ENCODE results near the gene ANTXR2.

Gene ANTXR2

GRCh38 chr4:80092088-80092487, 19.1 kb upstream of the ANTXR2 start:
- no peaks in the 10 kb centered on the region for H3K36me3 ChIP-seq (ENCODE audit: insufficient read depth)

GRCh38 chr4:80091688-80092087, 18.7 kb upstream of the ANTXR2 start:
- Histone ChIP-seq H3K4me1 (ENCODE audit: low read depth, poor library complexity, severe bottlenecking) (no peaks in the 10 kb centered on the region), H3K9ac (no peak overlapping the region), H3K27ac (no peak overlapping the region), H3K79me2 (ENCODE audit: insufficient read depth, low read depth) (no peaks in the 10 kb centered on the region), H3K27me3 (ENCODE audit: insufficient read depth, low read depth) (no peaks in the 10 kb centered on the region), H3K4me3 (IDR thresholded peaks at IDR 0.05; ENCODE audit: insufficient read depth, low read depth, low read length) (no peak overlapping the region), H3K4me2 (no peak overlapping the region), H4K20me1 (ENCODE audit: insufficient read depth) (no peaks in the 10 kb centered on the region), H2AFZ (ENCODE audit: low read depth) (no peak overlapping the region), H3K36me3 (ENCODE audit: insufficient read depth) (no peaks in the 10 kb centered on the region)
- no peak for TF ChIP-seq CTCF (conservative IDR thresholded peaks at IDR 0.05; ENCODE audit: low read depth, low read length)

More at GRCh38 chr4:80092088-80092487, 19.1 kb upstream of the ANTXR2 start:
- Histone ChIP-seq H3K4me1 (ENCODE audit: low read depth, poor library complexity, severe bottlenecking) (no peaks in the 10 kb centered on the region), H3K27ac (no peak overlapping the region), H3K9ac (no peak overlapping the region), H3K27me3 (ENCODE audit: insufficient read depth, low read depth) (no peaks in the 10 kb centered on the region), H4K20me1 (ENCODE audit: insufficient read depth) (no peaks in the 10 kb centered on the region), H3K79me2 (ENCODE audit: insufficient read depth, low read depth) (no peaks in the 10 kb centered on the region), H2AFZ (ENCODE audit: low read depth) (no peak overlapping the region), H3K4me3 (IDR thresholded peaks at IDR 0.05; ENCODE audit: insufficient read depth, low read depth, low read length) (no peak overlapping the region), H3K4me2 (no peak overlapping the region)
- TF ChIP-seq CTCF (conservative IDR thresholded peaks at IDR 0.05; ENCODE audit: low read depth, low read length), result no peak

GRCh38 chr4:80091184-80091583, 18.2 kb upstream of the ANTXR2 start:
- Histone ChIP-seq H3K27ac (no peak overlapping the region), H3K4me1 (ENCODE audit: low read depth, poor library complexity, severe bottlenecking) (no peaks in the 10 kb centered on the region), H3K79me2 (ENCODE audit: insufficient read depth, low read depth) (no peaks in the 10 kb centered on the region), H3K27me3 (ENCODE audit: insufficient read depth, low read depth) (no peaks in the 10 kb centered on the region), H3K36me3 (ENCODE audit: insufficient read depth) (no peaks in the 10 kb centered on the region), H3K9ac (no peak overlapping the region), H3K4me3 (IDR thresholded peaks at IDR 0.05; ENCODE audit: insufficient read depth, low read depth, low read length) (no peak overlapping the region), H3K4me2 (no peak overlapping the region), H4K20me1 (ENCODE audit: insufficient read depth) (no peaks in the 10 kb centered on the region), H2AFZ (ENCODE audit: low read depth) (no peak overlapping the region)
- no peak for TF ChIP-seq CTCF (conservative IDR thresholded peaks at IDR 0.05; ENCODE audit: low read depth, low read length)

- Histone ChIP-seq H3K4me2 (no peak overlapping the region), H3K79me2 (ENCODE audit: insufficient read depth, low read depth) (no peaks in the 10 kb centered on the region), H3K27ac (no peak overlapping the region), H3K27me3 (ENCODE audit: insufficient read depth, low read depth) (no peaks in the 10 kb centered on the region), H3K4me1 (ENCODE audit: low read depth, poor library complexity, severe bottlenecking) (no peaks in the 10 kb centered on the region), H3K9ac (no peak overlapping the region), H3K4me3 (IDR thresholded peaks at IDR 0.05; ENCODE audit: insufficient read depth, low read depth, low read length) (no peak overlapping the region), H3K36me3 (ENCODE audit: insufficient read depth) (no peaks in the 10 kb centered on the region), H4K20me1 (ENCODE audit: insufficient read depth) (no peaks in the 10 kb centered on the region), H2AFZ (ENCODE audit: low read depth) (no peak overlapping the region)
- TF ChIP-seq CTCF (conservative IDR thresholded peaks at IDR 0.05; ENCODE audit: low read depth, low read length), result no peak
Observed at GRCh38 chr4:80090090-80090489, 17.1 kb upstream of the ANTXR2 start.

Data from KMS-11 (cell line).